Measurements from ENCODE around the gene THEM4.

GRCh38 chr1:151846686-151847237 lies 62.5 kb downstream of the THEM4 start:
- TF ChIP-seq CTCF (IDR thresholded peaks at IDR 0.05 in 8 of 11, conservative IDR thresholded peaks at IDR 0.05 in 3 of 11), result no peak
- TF ChIP-seq POLR2A (IDR thresholded peaks at IDR 0.05), result no peak
